Neutrophil (primary cell): ENCODE data around the gene PDE9A.

Experiments used
- H3K27ac ChIP-seq: fragments of 200-600 bp; sonication (generic); 2 replicates; pipeline ENCODE4 v1.5.1; 2016; ENCODE audit warnings: mild to moderate bottlenecking, moderate library complexity
- H3K27me3 ChIP-seq: fragments of 200-600 bp; sonication (generic); 2 replicates; pipeline ENCODE4 v1.6.0; 2016; ENCODE audit warnings: mild to moderate bottlenecking
- H3K36me3 ChIP-seq: fragments of 200-600 bp; sonication (generic); 2 replicates; pipeline ENCODE4 v1.5.1; 2017
- H3K4me1 ChIP-seq, 2 experiments: fragments of 200-600 bp in 1 of 2; sonication (generic) in 1 of 2; 1 replicate in 1 of 2; 2 replicates in 1 of 2; pipeline versions ENCODE4 v1.5.1 to v1.6.1; 2013 to 2016; ENCODE audit warnings: low read depth in 1 of 2, low read length in 1 of 2, mild to moderate bottlenecking in 1 of 2, moderate library complexity in 1 of 2; ENCODE audit not compliant: control insufficient read depth in 1 of 2, insufficient read depth in 1 of 2
- H3K4me3 ChIP-seq, 2 experiments: fragments of 200-600 bp in 1 of 2; sonication (generic) in 1 of 2; 1 replicate in 1 of 2; 2 replicates in 1 of 2; pipeline ENCODE4 v1.5.1; 2013 to 2016; ENCODE audit warnings: low read depth in 1 of 2, low read length in 1 of 2, mild to moderate bottlenecking in 1 of 2, moderate library complexity in 1 of 2
- H3K9me3 ChIP-seq: fragments of 200-600 bp; sonication (generic); 2 replicates; pipeline ENCODE4 v1.5.1; 2016
- CTCF ChIP-seq: fragments of 200-600 bp; sonication (generic); IDR thresholded peaks from 2 replicates; pipeline ENCODE4 v1.5.1; 2016; ENCODE audit warnings: antibody characterized with exemption

Gene PDE9A

GRCh38 chr21:42670884-42671283, 17.5 kb downstream of the PDE9A start:
- Histone ChIP-seq H3K27me3 (peaks cover 49% of the 10 kb centered on the region), H3K4me3 (no peak overlapping the region)

GRCh38 chr21:42671778-42672593, 18.6 kb downstream of the PDE9A start:
- H3K36me3 ChIP-seq: no peaks in the 10 kb centered on the region
- no peak overlapping the region for H3K27ac ChIP-seq
- H3K9me3 ChIP-seq: no peaks in the 10 kb centered on the region
- peaks cover 60% of the 10 kb centered on the region for H3K27me3 ChIP-seq
- no peaks in the 10 kb centered on the region for H3K4me1 ChIP-seq
- no peak for TF ChIP-seq CTCF
- H3K4me3 ChIP-seq: no peak overlapping the region

More at GRCh38 chr21:42670884-42671283, 17.5 kb downstream of the PDE9A start:
- no peak for TF ChIP-seq CTCF
- H3K9me3 ChIP-seq: no peaks in the 10 kb centered on the region
- H3K36me3 ChIP-seq: no peaks in the 10 kb centered on the region
- H3K4me1 ChIP-seq: no peaks in the 10 kb centered on the region
- no peak overlapping the region for H3K27ac ChIP-seq

- Histone ChIP-seq H3K27ac (no peak overlapping the region), H3K36me3 (no peaks in the 10 kb centered on the region), H3K27me3 (peaks cover 69% of the 10 kb centered on the region), H3K4me1 (no peaks in the 10 kb centered on the region), H3K4me3 (no peak overlapping the region), H3K9me3 (no peaks in the 10 kb centered on the region)
- TF ChIP-seq CTCF: no peak
Measured at GRCh38 chr21:42672699-42673458, 19.5 kb downstream of the PDE9A start.

GRCh38 chr21:42673633-42674328, 20.4 kb downstream of the PDE9A start:
- Histone ChIP-seq H3K4me3 (no peak overlapping the region), H3K27ac (no peak overlapping the region), H3K4me1 (no peaks in the 10 kb centered on the region), H3K27me3 (peaks cover 78% of the 10 kb centered on the region), H3K36me3 (no peaks in the 10 kb centered on the region), H3K9me3 (no peaks in the 10 kb centered on the region)
- TF ChIP-seq CTCF: no peak

- no peak for TF ChIP-seq CTCF
- Histone ChIP-seq H3K27me3 (peaks cover 85% of the 10 kb centered on the region), H3K27ac (no peak overlapping the region), H3K4me3 (no peak overlapping the region), H3K36me3 (no peaks in the 10 kb centered on the region), H3K4me1 (no peaks in the 10 kb centered on the region), H3K9me3 (no peaks in the 10 kb centered on the region)
Measured at GRCh38 chr21:42674351-42674940, 21.0 kb downstream of the PDE9A start.
